ENCODE data around the gene LGI4.

The LGI4 gene

DNA sequence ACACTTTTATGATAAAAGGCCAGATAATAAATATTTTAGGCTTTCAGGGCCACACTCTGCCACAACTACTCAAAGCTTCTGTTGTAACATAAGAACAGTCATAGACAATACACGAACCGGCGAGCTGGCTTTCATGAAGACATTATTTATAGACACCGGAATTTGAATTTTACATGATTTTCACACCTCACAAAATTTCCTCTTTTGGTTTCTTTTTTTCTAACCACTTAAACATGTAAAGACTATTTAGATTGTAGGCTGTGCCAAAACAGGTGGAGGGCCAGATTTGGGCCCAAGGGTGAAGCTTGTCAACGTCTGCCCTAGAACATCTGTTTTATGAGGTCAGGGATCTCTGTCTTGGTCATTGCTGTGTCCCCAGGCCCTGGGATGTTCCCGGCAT lies 48.9 kb downstream of the LGI4 start:
- no peak for DNase-seq (ENCODE audit: low read depth in 2 of 2)

DNA sequence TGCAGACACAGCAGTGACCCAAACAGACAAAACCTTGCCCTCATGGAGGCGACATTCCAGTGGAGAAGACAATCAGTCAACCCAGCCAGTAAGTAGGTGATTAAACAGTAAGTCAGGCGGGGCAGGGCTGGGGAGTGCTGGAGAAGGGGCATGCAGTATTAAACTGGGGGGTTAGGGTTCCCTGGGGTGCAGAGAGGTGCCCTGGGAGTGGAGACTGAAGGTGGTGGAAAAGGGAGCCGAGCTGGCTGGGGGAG lies 50.4 kb downstream of the LGI4 start:
- DNase-seq (ENCODE audit: low read depth in 2 of 2), result no peak

DNA sequence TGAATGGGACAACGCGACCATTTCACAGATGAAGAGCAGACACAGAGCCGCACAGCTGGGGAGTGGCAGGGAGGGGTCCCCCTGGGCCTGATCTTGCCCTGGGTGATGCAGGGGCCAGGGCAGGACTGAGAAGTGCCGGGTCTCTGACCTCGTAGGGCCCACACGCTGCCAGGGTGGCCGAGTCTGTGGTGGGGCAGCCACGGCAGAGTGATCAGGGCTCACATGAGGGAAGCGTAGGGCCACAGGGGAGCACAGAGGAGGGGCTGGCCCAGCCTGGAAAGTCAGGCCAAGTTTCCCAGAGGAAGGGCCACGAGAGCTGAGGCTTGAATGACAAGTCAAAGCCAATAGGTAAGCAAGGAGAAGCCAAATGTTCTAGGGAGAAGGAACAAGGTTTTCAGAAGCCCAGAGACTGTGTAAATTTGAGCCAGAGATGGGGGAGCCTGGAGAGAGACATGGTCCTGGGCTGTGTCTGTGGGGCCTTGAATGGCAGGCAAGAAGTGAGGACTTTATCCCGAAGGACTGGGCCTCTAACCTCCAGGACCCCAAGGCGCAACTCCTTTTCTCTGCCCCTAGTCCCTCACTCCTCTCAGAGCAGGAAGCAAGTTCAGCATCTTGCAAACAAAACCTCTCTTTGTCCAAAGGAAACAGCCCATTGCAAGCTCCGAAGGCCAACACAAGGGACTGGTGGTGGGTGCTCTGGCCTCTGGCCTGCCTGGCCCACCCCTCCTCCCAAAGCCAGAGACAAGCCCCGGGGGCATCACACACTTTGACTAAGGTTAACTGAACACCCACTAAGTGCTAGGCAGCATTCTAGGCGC lies 51.0 kb downstream of the LGI4 start:
- no peak for DNase-seq (ENCODE audit: low read depth in 2 of 2)

DNA sequence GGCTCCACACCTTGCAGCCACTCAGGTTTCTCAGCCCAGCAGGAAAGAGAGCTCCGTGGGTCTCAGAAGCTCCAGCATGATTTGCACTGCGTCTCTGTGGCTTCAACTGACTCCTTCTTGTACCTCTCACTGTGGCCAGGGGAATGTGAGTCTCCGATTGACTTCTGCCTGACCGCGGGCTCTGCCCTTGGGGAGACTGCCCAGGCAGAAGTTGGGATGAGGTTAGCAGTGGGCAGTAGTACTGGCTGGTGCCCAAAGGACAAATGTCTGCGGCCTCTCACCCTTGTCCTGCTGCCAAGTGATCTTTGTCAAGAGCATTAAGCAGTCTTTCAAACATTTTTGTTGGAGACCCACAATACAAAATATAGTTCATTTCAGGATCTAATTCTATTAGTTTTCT lies 53.7 kb downstream of the LGI4 start:
- no peak for DNase-seq (ENCODE audit: low read depth in 2 of 2)

- DNase-seq (ENCODE audit: low read depth in 2 of 2), result no peak
Observed at GRCh38 chr19:35080613-35081170, 54.2 kb downstream of the LGI4 start.

- DNase-seq (ENCODE audit: low read depth in 2 of 2), result no peak
Observed at GRCh38 chr19:35079826-35080225, 55.0 kb downstream of the LGI4 start.

GRCh38 chr19:35077411-35078223 lies 57.2 kb downstream of the LGI4 start:
- DNase-seq (ENCODE audit: low read depth in 2 of 2), result no peak

DNA sequence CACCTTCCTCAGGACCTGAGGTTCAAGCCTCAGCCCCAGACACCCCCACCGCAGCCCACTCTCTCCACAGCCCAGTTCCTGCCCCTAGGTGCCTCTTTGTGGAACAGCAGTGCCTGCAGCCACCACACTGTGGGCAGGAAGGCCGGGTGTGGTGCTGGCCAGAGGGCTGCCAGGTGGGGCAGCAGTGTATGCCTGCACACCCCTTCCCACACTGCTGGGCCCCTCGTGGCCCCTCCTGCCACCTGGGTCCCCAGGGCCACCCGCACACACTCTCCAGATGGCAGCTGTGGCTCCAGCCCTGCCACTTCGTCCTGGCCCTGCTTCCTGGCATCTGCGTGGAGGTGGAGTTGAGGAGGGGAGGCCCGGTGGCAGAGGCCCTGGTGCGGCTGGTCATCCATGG lies 58.2 kb downstream of the LGI4 start:
- DNase-seq (ENCODE audit: low read depth in 2 of 2), result no peak

GRCh38 chr19:35076026-35076370 lies 58.9 kb downstream of the LGI4 start:
- DNase-seq (ENCODE audit: low read depth in 2 of 2), result no peak

GRCh38 chr19:35075202-35076025 lies 59.4 kb downstream of the LGI4 start:
- DNase-seq (ENCODE audit: low read depth in 2 of 2), result no peak

All from stimulated activated CD4-positive, alpha-beta T cell treated with anti-CD3 and anti-CD28 coated beads, Interleukin-4, amount 100 ng/mL, for 48 hours (primary cell).